GM23338 (cell line): ENCODE results near the gene CHSY1. TPM values are rescaled to one million over a fixed set of nuclear protein-coding genes. Genes with fewer than 3 reads are reported as not detected.

ENCODE experiments used
- ATAC-seq: fragments of 200-7000 bp; cut with Tn5 transposase; 3 replicates; pipeline ENCODE4 v1.9.1; 2020
- DNase-seq: peaks from one replicate; pipeline ENCODE4 v3.0.0-alpha.2; 2015; ENCODE audit warnings: low spot score
- H2AFZ ChIP-seq: fragments of 200-600 bp; sonication (generic); 2 replicates; pipeline ENCODE4 v1.8.0; 2016; ENCODE audit warnings: antibody characterized with exemption, mild to moderate bottlenecking, moderate library complexity
- H3F3A ChIP-seq: fragments of 200-600 bp; sonication (generic); replicated peaks from 2 replicates; pipeline ENCODE4 v1.8.0; 2017; ENCODE audit warnings: antibody characterized with exemption, mixed run types, low read depth
- H3K27ac ChIP-seq: fragments of 200-600 bp; sonication (generic); 2 replicates; pipeline ENCODE4 v1.6.1; 2016; ENCODE audit warnings: low read depth
- H3K27me3 ChIP-seq: fragments of 200-600 bp; sonication (generic); 2 replicates; pipeline ENCODE4 v1.8.0; 2016; ENCODE audit warnings: mild to moderate bottlenecking, mixed run types, moderate library complexity; ENCODE audit not compliant: insufficient read depth
- H3K36me3 ChIP-seq: fragments of 200-600 bp; sonication (generic); 2 replicates; pipeline ENCODE4 v1.8.0; 2016; ENCODE audit warnings: mild to moderate bottlenecking; ENCODE audit not compliant: insufficient read depth
- H3K4me1 ChIP-seq: fragments of 200-600 bp; sonication (generic); 2 replicates; pipeline ENCODE4 v1.8.0; 2016; ENCODE audit warnings: mild to moderate bottlenecking, moderate library complexity; ENCODE audit not compliant: insufficient read depth
- H3K4me2 ChIP-seq: fragments of 200-600 bp; sonication (generic); 2 replicates; pipeline ENCODE4 v1.7.1; 2017; ENCODE audit warnings: mixed run types
- H3K4me3 ChIP-seq: fragments of 200-600 bp; sonication (generic); 2 replicates; pipeline ENCODE4 v1.6.1; 2016; ENCODE audit warnings: mixed run types
- H3K79me2 ChIP-seq: fragments of 200-600 bp; sonication (generic); replicated peaks from 2 replicates; pipeline ENCODE4 v1.8.0; 2017; ENCODE audit warnings: mild to moderate bottlenecking; ENCODE audit not compliant: insufficient read depth
- H3K9me2 ChIP-seq: fragments of 200-600 bp; sonication (generic); 2 replicates; pipeline ENCODE4 v1.8.0; 2017; ENCODE audit not compliant: insufficient read depth
- H4K20me1 ChIP-seq: fragments of 200-600 bp; sonication (generic); replicated peaks from 2 replicates; pipeline ENCODE4 v1.8.0; 2017; ENCODE audit warnings: mild to moderate bottlenecking; ENCODE audit not compliant: insufficient read depth
- H3K27ac Mint-ChIP-seq: 2 replicates; pipeline ENCODE4 v1.8.0; 2020; ENCODE audit warnings: inconsistent platforms, mild to moderate bottlenecking, moderate library complexity, mixed read lengths
- H3K27me3 Mint-ChIP-seq: 3 replicates; pipeline ENCODE4 v1.8.0; 2022; ENCODE audit warnings: low read depth, mild to moderate bottlenecking, moderate library complexity, mixed read lengths, inconsistent platforms; ENCODE audit not compliant: insufficient read depth, poor library complexity
- H3K36me3 Mint-ChIP-seq: 3 replicates; pipeline ENCODE4 v1.8.0; 2021; ENCODE audit warnings: low read depth, mild to moderate bottlenecking, inconsistent platforms, moderate library complexity, mixed read lengths
- H3K4me1 Mint-ChIP-seq: 3 replicates; pipeline ENCODE4 v1.8.0; 2020; ENCODE audit warnings: mild to moderate bottlenecking, inconsistent platforms, mixed read lengths
- H3K4me3 Mint-ChIP-seq: 3 replicates; pipeline ENCODE4 v1.8.0; 2021; ENCODE audit warnings: moderate library complexity, mild to moderate bottlenecking, inconsistent platforms, mixed read lengths
- H3K9me3 Mint-ChIP-seq: 3 replicates; pipeline ENCODE4 v1.8.0; 2020; ENCODE audit warnings: moderate library complexity, mild to moderate bottlenecking, inconsistent platforms, mixed read lengths
- CREB1 ChIP-seq: fragments of 250-450 bp; sonication (Bioruptor Pico); IDR thresholded peaks from 2 replicates; pipeline ENCODE4 v1.5.0; 2020; ENCODE audit warnings: low read depth, mild to moderate bottlenecking, moderate library complexity
- ETS1 ChIP-seq: IDR thresholded peaks from 2 replicates; pipeline ENCODE4 v1.6.1; 2016; ENCODE audit warnings: antibody characterized with exemption
- EZH2 ChIP-seq: fragments of 200-600 bp; sonication (generic); IDR thresholded peaks from one replicate; pipeline ENCODE4 v1.8.0; 2017; ENCODE audit warnings: antibody characterized with exemption, mild to moderate bottlenecking, low read depth; ENCODE audit not compliant: unreplicated experiment
- EZH2phosphoT487 ChIP-seq: fragments of 200-600 bp; sonication (generic); IDR thresholded peaks from one replicate; pipeline ENCODE4 v1.8.1; 2018; ENCODE audit warnings: antibody characterized with exemption; ENCODE audit not compliant: unreplicated experiment
- JUNB ChIP-seq: IDR thresholded peaks from one replicate; pipeline ENCODE4 v1.6.1; 2016; ENCODE audit warnings: antibody characterized with exemption; ENCODE audit not compliant: unreplicated experiment
- NANOG ChIP-seq: IDR thresholded peaks from 2 replicates; pipeline ENCODE4 v1.6.1; 2016; ENCODE audit warnings: antibody characterized with exemption, borderline replicate concordance
- POLR2AphosphoS5 ChIP-seq: IDR thresholded peaks from 2 replicates; pipeline ENCODE4 v1.6.1; 2016; ENCODE audit warnings: antibody characterized with exemption, low read depth
- STAT1 ChIP-seq: IDR thresholded peaks from one replicate; pipeline ENCODE4 v1.6.1; 2016; ENCODE audit warnings: antibody characterized with exemption; ENCODE audit not compliant: unreplicated experiment
- ZNF114 ChIP-seq: fragments of 250-450 bp; sonication (Bioruptor Pico); IDR thresholded peaks from 2 replicates; pipeline ENCODE4 v1.5.0; 2020; ENCODE audit warnings: mild to moderate bottlenecking, moderate library complexity
- ZNF331 ChIP-seq: fragments of 250-450 bp; sonication (Bioruptor Pico); IDR thresholded peaks from 2 replicates; pipeline ENCODE4 v1.5.0; 2020; ENCODE audit warnings: low read depth, mild to moderate bottlenecking, moderate library complexity
- ZNF462 ChIP-seq: fragments of 250-450 bp; sonication (Bioruptor Pico); IDR thresholded peaks from 2 replicates; pipeline ENCODE4 v1.5.0; 2020; ENCODE audit warnings: mild to moderate bottlenecking, moderate library complexity
- polyA plus RNA-seq: library from polyadenylated mRNA; unstranded; fragments of >200 nt; fragmentation: Nextera tagmentation; extraction: Ambion mirVana; gene quantifications from 2 replicates; pipeline ENCODE4 v1.2.1, GENCODE V29; 2016
- total RNA-seq: library from RNA; depleted of rRNA; stranded (reverse); fragments of >200 nt; shearing (Covaris generic); gene quantifications from 2 replicates; pipeline ENCODE4 v1.2.3, GENCODE V29; 2014
- TF ChIP-seq, protein P1 (sequence below), 2 experiments: fragments of 200-600 bp in 1 of 2; sonication (generic) in 1 of 2; conservative IDR thresholded peaks; 2 replicates each; pipeline versions ENCODE4 v1.5.1 to v1.6.1; 2016 to 2017; ENCODE audit warnings: antibody characterized with exemption in 2 of 2, low read depth in 2 of 2, mild to moderate bottlenecking in 2 of 2, moderate library complexity in 1 of 2
- TF ChIP-seq, protein P2 (sequence below): IDR thresholded peaks from one replicate; pipeline ENCODE4 v1.6.1; 2018; ENCODE audit warnings: antibody characterized with exemption; ENCODE audit not compliant: unreplicated experiment

Gene CHSY1
- total and polyA plus RNA-seq, 2 experiments from 2014 or later = 9.8 to 47.7 TPM

DNA sequence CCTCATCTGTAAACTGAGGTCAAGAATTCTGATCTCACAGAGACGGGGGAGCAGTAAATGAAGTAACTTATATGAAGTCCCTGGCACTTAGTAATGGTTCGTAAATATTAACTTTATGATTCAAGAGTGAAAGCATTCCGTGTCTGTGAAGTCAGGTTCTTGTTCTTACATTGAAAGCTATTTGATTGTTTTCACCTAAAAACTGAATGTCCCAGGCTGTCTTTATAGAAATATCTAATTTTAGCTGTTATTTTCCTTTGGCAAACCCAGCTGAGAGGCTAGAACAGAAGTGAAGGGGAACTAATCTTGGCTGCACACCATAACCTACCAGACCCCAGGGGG is 84.5 kb downstream of the CHSY1 start:
- H3K79me2 ChIP-seq = no peaks in the 10 kb centered on the region
- TF ChIP-seq CREB1 (CRISPR knock-in tag) (no peak), JUNB (no peak), NANOG (no peak), EZH2 (no peak), STAT1 (no peak), ZNF462 (CRISPR knock-in tag) (no peak), ETS1 (no peak), ZNF331 (CRISPR knock-in tag) (no peak), POLR2AphosphoS5 (no peak), ZNF114 (CRISPR knock-in tag) (no peak), EZH2phosphoT487 (no peak)
- TF ChIP-seq, protein P1, sequence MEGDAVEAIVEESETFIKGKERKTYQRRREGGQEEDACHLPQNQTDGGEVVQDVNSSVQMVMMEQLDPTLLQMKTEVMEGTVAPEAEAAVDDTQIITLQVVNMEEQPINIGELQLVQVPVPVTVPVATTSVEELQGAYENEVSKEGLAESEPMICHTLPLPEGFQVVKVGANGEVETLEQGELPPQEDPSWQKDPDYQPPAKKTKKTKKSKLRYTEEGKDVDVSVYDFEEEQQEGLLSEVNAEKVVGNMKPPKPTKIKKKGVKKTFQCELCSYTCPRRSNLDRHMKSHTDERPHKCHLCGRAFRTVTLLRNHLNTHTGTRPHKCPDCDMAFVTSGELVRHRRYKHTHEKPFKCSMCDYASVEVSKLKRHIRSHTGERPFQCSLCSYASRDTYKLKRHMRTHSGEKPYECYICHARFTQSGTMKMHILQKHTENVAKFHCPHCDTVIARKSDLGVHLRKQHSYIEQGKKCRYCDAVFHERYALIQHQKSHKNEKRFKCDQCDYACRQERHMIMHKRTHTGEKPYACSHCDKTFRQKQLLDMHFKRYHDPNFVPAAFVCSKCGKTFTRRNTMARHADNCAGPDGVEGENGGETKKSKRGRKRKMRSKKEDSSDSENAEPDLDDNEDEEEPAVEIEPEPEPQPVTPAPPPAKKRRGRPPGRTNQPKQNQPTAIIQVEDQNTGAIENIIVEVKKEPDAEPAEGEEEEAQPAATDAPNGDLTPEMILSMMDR (conservative IDR thresholded peaks at IDR 0.05; ENCODE audit: low read depth in 2 of 2) = no peak
- TF ChIP-seq, protein P2, sequence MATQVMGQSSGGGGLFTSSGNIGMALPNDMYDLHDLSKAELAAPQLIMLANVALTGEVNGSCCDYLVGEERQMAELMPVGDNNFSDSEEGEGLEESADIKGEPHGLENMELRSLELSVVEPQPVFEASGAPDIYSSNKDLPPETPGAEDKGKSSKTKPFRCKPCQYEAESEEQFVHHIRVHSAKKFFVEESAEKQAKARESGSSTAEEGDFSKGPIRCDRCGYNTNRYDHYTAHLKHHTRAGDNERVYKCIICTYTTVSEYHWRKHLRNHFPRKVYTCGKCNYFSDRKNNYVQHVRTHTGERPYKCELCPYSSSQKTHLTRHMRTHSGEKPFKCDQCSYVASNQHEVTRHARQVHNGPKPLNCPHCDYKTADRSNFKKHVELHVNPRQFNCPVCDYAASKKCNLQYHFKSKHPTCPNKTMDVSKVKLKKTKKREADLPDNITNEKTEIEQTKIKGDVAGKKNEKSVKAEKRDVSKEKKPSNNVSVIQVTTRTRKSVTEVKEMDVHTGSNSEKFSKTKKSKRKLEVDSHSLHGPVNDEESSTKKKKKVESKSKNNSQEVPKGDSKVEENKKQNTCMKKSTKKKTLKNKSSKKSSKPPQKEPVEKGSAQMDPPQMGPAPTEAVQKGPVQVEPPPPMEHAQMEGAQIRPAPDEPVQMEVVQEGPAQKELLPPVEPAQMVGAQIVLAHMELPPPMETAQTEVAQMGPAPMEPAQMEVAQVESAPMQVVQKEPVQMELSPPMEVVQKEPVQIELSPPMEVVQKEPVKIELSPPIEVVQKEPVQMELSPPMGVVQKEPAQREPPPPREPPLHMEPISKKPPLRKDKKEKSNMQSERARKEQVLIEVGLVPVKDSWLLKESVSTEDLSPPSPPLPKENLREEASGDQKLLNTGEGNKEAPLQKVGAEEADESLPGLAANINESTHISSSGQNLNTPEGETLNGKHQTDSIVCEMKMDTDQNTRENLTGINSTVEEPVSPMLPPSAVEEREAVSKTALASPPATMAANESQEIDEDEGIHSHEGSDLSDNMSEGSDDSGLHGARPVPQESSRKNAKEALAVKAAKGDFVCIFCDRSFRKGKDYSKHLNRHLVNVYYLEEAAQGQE = no peak
- peaks cover 24% of the 10 kb centered on the region for H3K36me3 Mint-ChIP-seq
- no peaks in the 10 kb centered on the region for H3K9me2 ChIP-seq
- H3F3A ChIP-seq = no peaks in the 10 kb centered on the region
- ATAC-seq (no peak), DNase-seq (no peak)
- no peak overlapping the region for H2AFZ ChIP-seq
- no peak overlapping the region for H3K4me3 ChIP-seq
- no peaks in the 10 kb centered on the region for H3K4me1 ChIP-seq
- H3K27ac ChIP-seq = no peak overlapping the region
- peaks cover 10% of the 10 kb centered on the region for H3K4me1 Mint-ChIP-seq
- H3K27me3 ChIP-seq = no peaks in the 10 kb centered on the region
- H3K4me2 ChIP-seq = no peak overlapping the region
- peaks cover 15% of the 10 kb centered on the region for H3K36me3 ChIP-seq
- H3K27me3 Mint-ChIP-seq = peaks cover 11% of the 10 kb centered on the region
- no peak overlapping the region for H3K27ac Mint-ChIP-seq
- peaks cover 38% of the 10 kb centered on the region for H3K9me3 Mint-ChIP-seq
- no peaks in the 10 kb centered on the region for H4K20me1 ChIP-seq
- H3K4me3 Mint-ChIP-seq = no peak overlapping the region
